H54 (cell line): ENCODE data around the gene KRT36.
A peak's percentile ranks its signal among the peaks of the same experiment; 100 is the strongest.

Experiments
- DNase-seq: peaks from one replicate; pipeline ENCODE4 v3.0.0; 2011; ENCODE audit warnings: low spot score, mixed read lengths; ENCODE audit not compliant: insufficient read length
- FAIRE-seq: peaks from 3 replicates; lab custom pipeline; 2011; peaks lifted over from hg19 to GRCh38; lab: Jason Lieb, UNC
- POLR2A ChIP-seq: IDR thresholded peaks from 2 replicates; pipeline ENCODE4 v1.6.1; 2011; ENCODE audit warnings: low read depth, mild to moderate bottlenecking, low read length

KRT36 gene

GRCh38 chr17:41503202-41503601 is 13.5 kb upstream of the KRT36 start:
- no peak for TF ChIP-seq POLR2A
- FAIRE-seq (no peak), DNase-seq (no peak)

- FAIRE-seq = no peak
- no peak for TF ChIP-seq POLR2A
- DNase-seq = peak; percentile 85
These were observed 10.6 kb upstream of the KRT36 start for GRCh38 chr17:41500131-41500911.

- TF ChIP-seq POLR2A = no peak
- FAIRE-seq = no peak
These were observed 10.0 kb upstream of the KRT36 start for GRCh38 chr17:41499714-41500113.

GRCh38 chr17:41498276-41498675 is 8.6 kb upstream of the KRT36 start:
- FAIRE-seq = no peak
- no peak for DNase-seq
- no peak for TF ChIP-seq POLR2A

More at GRCh38 chr17:41499714-41500113, 10.0 kb upstream of the KRT36 start:
- no peak for DNase-seq

- no peak for FAIRE-seq
- peak; percentile 54 for TF ChIP-seq POLR2A
- peak; percentile 91 for DNase-seq
These were observed 7.2 kb upstream of the KRT36 start for GRCh38 chr17:41496803-41497484.

- no peak for TF ChIP-seq POLR2A
- DNase-seq = peak; percentile 31
- no peak for FAIRE-seq
These were observed 4.8 kb upstream of the KRT36 start for GRCh38 chr17:41494524-41494923.

GRCh38 chr17:41492771-41493170 is 3.1 kb upstream of the KRT36 start:
- FAIRE-seq (no peak), DNase-seq (no peak)
- no peak for TF ChIP-seq POLR2A

- TF ChIP-seq POLR2A = no peak
- DNase-seq = no peak
- no peak for FAIRE-seq
These were observed 2.6 kb upstream of the KRT36 start for GRCh38 chr17:41492351-41492750.

- FAIRE-seq = no peak
- TF ChIP-seq POLR2A = no peak
These were observed 1.8 kb upstream of the KRT36 start for GRCh38 chr17:41491476-41491875.

GRCh38 chr17:41490000-41490990 is 585 bp upstream of the KRT36 start:
- DNase-seq (no peak), FAIRE-seq (no peak)
- no peak for TF ChIP-seq POLR2A

More at GRCh38 chr17:41491476-41491875, 1.8 kb upstream of the KRT36 start:
- no peak for DNase-seq

GRCh38 chr17:41486809-41487530 is 2.7 kb downstream of the KRT36 start:
- no peak for TF ChIP-seq POLR2A
- FAIRE-seq (no peak), DNase-seq (no peak)

- TF ChIP-seq POLR2A = no peak
- DNase-seq = no peak
- FAIRE-seq = no peak
These were observed 3.4 kb downstream of the KRT36 start for GRCh38 chr17:41486316-41486715.

- FAIRE-seq (no peak), DNase-seq (no peak)
- no peak for TF ChIP-seq POLR2A
These were observed 4.5 kb downstream of the KRT36 start for GRCh38 chr17:41484920-41485904.
